GM12874 (cell line): ENCODE results near the gene FRK.

Source experiments
- TF ChIP-seq, protein P1 (sequence below): IDR thresholded peaks from 2 replicates; pipeline ENCODE4 v1.5.1; 2011; ENCODE audit warnings: low read depth, mild to moderate bottlenecking, control low read depth, low read length, moderate library complexity; ENCODE audit not compliant: insufficient read depth

FRK gene

DNA sequence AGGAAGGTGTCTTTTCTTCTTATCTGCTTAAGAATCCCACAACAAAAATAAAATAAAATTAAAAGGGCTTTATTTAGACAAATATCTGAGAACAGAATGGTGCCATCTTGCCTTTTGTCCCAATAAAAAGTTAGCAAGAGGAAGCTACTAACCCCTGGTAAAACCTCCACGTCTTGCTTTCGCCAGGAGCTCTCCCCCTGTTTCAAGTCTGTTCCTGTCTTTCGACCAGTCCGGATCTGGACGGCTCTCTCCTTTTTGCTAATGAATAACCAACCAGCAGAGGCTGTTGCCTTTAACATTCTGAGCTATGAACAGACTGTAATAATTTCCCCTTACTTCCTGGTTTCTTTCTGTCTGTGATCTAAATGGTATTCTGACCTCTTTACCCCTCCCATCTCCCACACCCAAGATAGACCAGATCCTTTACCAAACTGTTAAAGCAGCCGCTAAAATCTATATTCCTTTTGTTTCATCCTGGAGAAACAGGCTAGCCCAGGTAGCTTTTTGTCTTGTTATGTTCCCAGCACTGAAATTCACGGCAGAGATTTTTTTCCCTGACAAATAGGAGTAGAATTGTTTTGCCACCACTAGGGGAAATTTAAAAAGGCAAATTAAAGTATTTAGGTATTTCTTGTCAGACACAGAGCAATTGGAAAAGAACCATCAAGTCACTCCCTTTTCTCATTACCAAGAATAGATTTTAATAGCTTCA lies at the start of gene FRK:
FRK (minus strand) TSS at position 320 of the 712 bp plus-strand sequence. CDS start 580 bp downstream, outside the sequence.
- TF ChIP-seq, protein P1, sequence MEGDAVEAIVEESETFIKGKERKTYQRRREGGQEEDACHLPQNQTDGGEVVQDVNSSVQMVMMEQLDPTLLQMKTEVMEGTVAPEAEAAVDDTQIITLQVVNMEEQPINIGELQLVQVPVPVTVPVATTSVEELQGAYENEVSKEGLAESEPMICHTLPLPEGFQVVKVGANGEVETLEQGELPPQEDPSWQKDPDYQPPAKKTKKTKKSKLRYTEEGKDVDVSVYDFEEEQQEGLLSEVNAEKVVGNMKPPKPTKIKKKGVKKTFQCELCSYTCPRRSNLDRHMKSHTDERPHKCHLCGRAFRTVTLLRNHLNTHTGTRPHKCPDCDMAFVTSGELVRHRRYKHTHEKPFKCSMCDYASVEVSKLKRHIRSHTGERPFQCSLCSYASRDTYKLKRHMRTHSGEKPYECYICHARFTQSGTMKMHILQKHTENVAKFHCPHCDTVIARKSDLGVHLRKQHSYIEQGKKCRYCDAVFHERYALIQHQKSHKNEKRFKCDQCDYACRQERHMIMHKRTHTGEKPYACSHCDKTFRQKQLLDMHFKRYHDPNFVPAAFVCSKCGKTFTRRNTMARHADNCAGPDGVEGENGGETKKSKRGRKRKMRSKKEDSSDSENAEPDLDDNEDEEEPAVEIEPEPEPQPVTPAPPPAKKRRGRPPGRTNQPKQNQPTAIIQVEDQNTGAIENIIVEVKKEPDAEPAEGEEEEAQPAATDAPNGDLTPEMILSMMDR: no peak

GRCh38 chr6:116108836-116109235 lies 48.1 kb upstream of the FRK start:
- TF ChIP-seq, protein P1: no peak

- TF ChIP-seq, protein P1: no peak
Measured at GRCh38 chr6:116106146-116106545, 45.5 kb upstream of the FRK start.

- TF ChIP-seq, protein P1: no peak
Measured at GRCh38 chr6:116105247-116105646, 44.6 kb upstream of the FRK start.

DNA sequence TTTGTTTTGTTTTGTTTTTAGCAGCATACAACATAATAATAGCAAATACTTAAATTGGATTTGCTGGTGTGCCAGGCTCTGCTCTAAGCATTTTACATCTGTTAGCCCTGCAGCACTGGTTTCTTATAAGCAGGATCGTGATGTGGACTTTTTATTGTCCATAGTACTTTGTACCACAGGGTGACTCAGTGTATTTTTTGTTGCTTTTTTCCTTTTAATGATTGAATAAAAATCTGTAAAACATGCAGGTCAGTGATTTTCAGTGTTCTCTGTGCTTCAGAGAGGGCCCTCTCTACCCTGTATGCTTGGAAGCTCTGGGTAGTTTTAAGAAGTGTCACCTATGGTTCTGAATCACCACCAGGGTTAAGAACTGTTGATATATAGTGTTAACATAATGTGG lies 43.9 kb upstream of the FRK start:
- TF ChIP-seq, protein P1: no peak

DNA sequence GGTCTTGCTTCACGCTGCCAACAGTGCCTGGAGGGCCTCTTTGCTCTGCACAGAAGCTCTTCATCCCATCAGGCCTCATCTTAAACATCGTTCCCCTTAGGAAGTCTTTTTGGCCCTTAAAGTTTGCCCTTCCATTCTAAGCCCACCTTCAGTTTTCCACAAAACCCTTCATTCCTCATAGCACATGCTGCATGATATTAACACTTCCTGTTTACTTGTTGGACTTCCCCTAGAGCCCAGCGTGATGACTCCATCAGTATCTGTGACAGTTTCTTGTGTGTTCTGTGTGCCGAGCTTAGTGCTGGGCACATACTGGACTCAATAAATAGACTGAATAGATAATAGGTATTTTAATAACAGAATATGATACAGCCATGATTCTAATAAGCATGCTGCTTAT lies 42.2 kb upstream of the FRK start:
- TF ChIP-seq, protein P1: no peak

DNA sequence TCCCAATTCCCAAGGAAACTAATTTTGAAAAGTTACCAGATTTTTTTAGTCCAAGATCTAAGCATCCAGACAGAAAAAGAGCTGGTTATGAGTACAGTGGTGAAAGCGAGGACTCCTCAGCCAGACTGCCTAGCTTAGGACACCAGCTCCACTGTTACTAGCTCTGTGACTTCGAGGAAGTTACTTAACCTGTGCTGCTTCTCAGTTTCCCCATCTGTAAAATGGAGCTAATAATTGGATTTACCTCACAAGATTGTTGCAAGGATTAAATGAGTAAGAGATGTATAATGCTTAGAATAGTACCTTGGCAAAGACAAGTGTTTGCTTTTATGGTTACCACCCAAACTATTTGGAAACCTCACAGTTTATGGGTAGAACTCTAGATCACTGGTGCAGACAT lies 41.1 kb upstream of the FRK start:
- TF ChIP-seq, protein P1: no peak
